ENCODE measurements around the gene IFIT1.
"Not testable (repeated sequence)": the region's sequence is repeated elsewhere in the genome, so short reads cannot be mapped to it uniquely, and the experiment has no call there.

Gene IFIT1

GRCh38 chr10:89403043-89403442, 10.6 kb downstream of the IFIT1 start:
- DNase-seq = no peak

- DNase-seq = no peak
Observed at GRCh38 chr10:89404104-89405047, 12.0 kb downstream of the IFIT1 start.

- not testable (repeated sequence) for DNase-seq
Observed at GRCh38 chr10:89406178-89406577, 13.8 kb downstream of the IFIT1 start.

DNA sequence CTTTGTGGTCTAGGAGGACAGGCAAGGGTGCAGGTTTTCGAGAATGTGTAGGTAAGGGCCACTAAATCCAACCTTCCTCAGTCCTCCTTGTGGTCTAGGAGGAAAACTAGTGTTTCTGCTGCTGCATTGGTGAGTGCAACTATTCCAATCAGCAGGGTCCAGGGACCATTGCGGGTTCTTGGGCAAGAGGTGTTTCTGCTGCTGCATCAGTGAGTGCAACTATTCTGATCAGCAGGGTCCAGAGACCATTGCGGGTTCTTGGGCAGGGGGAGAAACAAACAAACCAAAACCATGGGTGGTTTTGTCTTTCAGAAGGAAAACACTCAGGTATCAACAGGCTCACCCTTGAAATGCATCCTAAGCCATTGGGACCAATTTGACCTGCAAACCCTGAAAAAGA, 15.4 kb downstream of the IFIT1 start:
- DNase-seq = not testable (repeated sequence)

- not testable (repeated sequence) for DNase-seq
Observed at GRCh38 chr10:89409282-89409681, 16.9 kb downstream of the IFIT1 start.

DNA sequence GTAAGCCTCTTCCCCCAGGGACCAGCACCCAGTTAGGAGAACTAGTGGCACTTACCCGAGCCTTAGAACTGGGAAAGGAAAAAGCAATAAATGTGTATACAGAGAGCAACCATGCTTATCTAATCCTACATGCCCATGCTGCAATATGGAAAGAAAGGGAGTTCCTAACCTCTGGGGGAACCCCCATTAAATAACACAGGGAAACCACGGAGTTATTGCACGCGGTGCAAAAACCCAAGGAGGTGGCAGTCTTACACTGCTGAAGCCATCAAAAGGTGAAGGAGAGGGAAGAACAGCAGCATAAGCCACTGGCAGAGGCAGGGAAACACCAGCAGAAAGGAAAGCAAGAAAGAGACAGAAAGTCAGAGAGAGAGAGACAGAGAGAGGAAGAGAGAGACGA, 18.1 kb downstream of the IFIT1 start:
- DNase-seq = not testable (repeated sequence)

DNA sequence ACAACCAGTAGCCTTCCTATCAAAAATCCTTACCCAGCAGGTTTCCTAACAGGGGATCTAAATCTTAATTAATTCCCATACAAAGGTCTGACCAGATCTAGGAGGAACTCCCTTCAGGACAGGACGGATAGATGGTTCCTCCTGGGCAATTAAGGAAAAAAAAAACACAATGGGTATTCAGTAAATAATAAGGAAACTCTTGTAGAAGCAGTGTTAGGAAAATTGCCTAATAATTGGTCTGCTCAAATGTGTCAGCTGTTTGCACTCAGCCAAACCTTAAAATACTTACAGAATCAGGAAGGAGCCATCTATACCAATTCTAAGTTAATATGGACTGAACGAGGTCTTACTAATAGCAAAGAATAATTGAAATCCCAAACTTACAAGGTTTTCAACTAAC, 18.7 kb downstream of the IFIT1 start:
- DNase-seq = not testable (repeated sequence)

DNA sequence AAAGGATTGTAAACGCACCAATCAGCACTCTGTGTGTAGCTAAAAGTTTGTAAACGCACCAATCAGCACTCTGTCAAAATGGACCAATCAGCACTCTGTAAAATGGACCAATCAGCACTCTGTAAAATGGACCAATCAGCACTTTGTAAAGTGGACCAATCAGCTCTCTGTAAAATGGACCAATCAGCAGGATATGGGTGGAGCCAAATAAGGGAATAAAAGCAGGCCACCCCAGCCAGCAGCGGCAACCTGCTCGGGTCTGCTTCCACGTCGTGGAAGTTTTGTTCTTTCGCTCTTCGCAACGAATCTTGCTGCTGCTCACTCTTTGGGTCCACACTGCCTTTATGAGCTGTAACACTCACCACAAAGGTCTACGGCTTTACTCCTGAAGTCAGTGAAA, 19.9 kb downstream of the IFIT1 start:
- DNase-seq = peak in 3 of 5 donors; percentile 9 to 18 (median 13)

GRCh38 chr10:89413398-89413912, 21.0 kb downstream of the IFIT1 start:
- no peak for DNase-seq

DNA sequence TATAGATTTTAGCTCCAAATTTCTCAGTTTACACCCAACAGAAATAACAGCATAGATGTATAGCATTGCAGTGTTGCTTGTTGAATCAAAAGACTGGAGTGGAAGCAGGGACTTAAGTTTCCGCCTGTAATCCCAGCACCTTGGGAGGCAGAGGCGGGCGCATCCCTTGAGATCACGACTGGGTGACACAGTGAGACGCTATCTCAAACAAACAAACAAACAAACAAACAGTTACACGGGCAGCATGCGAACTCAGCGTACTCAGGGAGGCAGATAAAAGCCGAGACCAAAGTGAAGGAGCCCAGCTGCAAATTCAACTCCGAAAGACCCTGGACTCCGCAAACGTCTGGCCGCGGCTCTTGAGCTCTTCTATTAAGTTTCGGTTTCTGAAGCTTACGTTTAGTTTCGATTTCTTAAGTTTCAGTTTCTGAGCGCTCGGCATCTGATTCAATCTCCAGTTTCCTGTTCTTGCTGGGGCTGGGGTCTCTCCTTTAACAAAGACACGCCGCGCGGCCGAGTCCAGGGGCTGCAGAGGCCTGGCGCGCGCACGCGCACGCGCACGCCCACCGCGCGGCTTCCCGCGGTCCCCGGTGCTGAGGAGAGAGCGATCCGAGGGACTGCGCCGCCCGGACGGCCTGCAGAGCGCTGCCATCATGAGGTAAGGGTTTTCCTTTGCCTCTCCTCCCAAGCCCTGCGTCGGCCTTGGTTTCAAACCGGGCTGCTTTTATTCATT, 21.9 kb downstream of the IFIT1 start, which contains the start of gene IFIT5:
IFIT5 (plus strand) TSS at position 423 of the 733 bp plus-strand sequence; CDS start at position 654, 231 bp downstream.
- DNase-seq = peak; percentile 43 to 83 (median 55)

- DNase-seq = peak; percentile 15 to 39 (median 28)
Observed at GRCh38 chr10:89414879-89415821, 22.7 kb downstream of the IFIT1 start.

DNA sequence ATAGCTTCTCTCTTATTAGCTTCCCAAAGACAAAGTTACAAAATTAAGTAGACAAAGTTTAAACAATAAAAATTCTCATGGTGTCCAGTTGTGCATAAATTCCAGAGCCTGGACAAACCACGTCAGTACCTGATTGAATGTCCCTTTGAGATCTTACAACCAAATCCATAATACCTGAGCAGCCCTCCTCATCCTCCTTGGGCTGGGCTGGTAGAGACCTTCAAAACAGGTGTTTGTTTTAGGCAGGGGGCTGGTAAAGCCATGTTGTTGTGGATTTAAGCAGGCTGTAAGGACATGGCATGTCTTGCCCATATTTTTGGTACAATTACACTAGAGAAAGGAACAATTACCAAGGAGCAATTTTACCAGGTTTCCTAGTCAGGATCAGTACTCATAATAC, 24.0 kb downstream of the IFIT1 start:
- DNase-seq = no peak

DNA sequence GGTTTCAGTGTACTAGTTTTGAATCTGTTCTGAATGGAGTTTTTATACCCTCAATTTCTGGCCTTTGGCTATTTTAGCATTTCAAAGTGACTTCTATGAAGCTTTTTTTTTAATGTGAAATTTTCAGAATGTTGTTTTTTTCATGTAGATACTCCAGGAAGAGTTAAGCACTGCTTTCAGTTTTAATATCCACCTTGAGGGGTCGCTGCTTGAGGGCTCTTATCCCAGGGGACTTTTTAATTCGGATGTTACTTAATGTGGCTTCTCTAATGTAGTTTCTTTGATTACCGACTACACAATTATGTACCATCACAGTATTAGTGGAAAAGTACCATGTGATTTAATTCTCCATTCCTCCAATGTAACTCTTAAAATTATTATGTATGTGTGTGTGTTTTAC, 27.1 kb downstream of the IFIT1 start:
- peak in 1 of 5 donors; percentile 20 for DNase-seq

DNA sequence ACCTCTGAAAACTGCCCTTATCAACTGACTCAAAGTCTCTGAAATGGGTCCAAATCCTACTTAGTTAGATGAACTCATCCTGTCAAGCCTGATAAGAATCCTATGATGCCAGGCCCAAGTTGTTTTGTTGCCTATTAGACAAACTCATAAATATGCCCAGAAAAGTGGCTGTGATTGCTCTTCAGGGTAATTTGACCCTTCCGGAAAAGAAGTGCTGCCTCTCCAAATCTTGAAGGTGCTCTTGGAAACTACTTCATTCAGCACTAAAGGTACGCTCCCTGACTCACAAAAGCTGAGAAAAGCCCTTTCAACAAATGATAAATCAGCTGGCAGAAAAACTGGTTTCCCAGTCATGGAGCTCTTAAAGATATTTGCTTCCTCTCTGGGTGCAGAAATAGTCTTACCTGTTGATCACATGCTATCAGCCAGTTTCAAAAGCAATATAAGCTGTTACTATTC, 28.6 kb downstream of the IFIT1 start:
- no peak for DNase-seq

DNA sequence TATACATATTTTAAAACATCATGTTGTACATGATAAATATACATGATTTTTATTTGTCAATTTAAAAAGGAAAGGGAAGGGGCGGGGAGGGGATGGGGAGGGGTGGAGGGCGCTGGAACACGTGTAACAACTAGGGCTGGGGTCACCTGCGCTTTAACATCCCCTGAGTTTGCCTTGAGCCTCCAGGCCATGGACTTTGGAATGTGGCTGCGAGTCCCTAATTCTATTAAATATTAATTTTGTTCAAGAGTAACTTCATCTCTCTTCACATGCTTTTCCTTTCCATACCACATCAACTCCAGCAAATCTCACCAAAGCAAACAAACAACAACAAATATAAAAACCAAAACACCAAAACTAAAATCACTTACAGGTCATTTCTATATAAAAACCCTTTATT, 32.6 kb downstream of the IFIT1 start:
- DNase-seq = no peak

DNA sequence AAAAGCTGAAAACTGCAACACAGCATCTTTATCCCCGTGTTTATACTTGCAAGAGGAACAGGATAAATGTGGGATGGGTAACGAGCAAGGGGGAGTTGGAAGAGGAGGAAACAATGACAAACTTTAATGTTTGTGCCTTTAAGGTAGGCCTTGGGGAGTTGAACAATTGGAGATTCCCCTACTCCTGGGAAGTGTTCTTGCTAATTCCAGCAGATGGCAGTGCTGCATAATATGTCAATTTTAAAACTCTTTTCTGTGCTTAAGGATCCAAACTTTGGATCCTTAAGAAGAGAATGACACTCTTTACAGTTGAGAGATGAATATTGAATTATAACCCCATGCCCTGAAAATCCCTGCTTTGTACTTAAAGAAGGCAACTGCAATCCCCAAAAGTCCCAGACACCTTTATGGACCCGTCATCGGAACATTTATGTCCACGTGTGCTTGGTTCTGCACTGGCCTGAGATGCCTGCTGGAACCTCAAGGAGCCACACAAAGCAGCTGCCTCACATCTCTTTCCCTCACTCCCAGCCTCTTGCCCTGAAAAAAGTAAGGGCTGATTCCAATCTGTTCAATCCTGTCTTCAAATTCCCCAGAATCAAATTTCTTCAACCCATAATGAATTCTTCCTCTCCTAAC, 33.9 kb downstream of the IFIT1 start:
- peak in 1 of 5 donors; percentile 20 for DNase-seq

GRCh38 chr10:89427629-89428028, 35.2 kb downstream of the IFIT1 start:
- DNase-seq = no peak

DNA sequence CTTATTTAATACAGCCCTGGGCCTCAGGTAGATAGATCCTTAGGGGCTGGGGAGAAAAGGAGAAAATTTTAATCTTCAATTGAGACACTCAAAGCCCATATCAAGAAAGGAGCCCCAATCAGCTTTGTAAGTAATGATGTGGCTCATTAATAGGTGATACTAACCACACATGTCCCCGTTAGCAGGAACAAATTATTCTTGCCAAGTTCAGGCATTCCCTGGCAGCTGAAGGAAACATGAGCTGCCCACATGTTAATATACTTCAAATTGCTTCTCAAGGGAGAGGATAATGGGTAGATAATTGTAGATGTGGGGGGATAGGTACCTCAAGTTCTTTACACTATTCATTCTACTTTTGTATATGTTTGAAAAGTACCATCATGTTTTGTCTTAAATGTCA, 36.5 kb downstream of the IFIT1 start:
- DNase-seq = no peak

- DNase-seq = no peak
Observed at GRCh38 chr10:89431977-89432376, 39.6 kb downstream of the IFIT1 start.

DNA sequence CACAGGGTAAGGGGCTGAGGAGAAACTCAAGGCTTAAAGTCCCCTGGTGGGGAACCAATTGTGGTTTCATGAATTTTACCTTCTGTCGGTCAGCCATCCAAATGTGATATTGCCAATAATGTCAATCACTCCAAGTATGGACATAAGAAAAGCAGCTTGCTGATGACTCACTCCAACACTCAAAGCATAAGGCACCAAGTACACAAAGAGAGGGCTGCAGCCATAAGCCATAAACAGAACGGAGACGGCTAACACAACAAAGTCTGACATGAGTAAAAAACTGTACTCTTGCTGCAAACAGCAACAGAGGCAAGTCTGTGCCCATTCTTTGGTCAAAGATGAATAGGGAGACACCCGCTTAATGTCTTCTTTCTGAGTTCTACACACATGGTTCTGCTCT, 46.1 kb downstream of the IFIT1 start:
- DNase-seq = no peak

- no peak for DNase-seq
Observed at GRCh38 chr10:89440226-89441009, 48.0 kb downstream of the IFIT1 start.

All from T-helper 1 cell (primary cell).